Measurements from ENCODE around the gene ZBTB6.
"Not testable (repeated sequence)": the region's sequence is repeated elsewhere in the genome, so short reads cannot be mapped to it uniquely, and the experiment has no call there.

ZBTB6 gene

DNA sequence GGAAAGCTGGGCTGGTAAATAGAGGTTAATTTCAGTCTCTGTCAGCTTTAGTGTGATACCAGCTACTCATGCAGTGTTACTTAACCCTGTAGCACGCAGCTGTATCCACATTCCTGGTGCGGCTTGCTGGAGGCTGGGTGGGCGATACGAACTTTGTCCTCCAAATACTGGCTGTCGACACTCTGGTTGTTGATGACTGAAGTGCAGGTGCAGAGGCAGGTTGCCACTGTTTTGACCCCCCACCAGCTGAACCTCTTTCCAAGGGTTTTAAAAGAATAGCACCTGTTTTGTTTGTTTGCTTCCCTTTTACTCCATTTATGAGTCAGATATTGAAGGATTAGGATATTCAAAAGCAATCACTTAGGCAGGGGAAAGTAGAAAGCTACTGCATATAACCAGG lies 23.3 kb upstream of the ZBTB6 start:
- TF ChIP-seq FOXP2 (optimal IDR thresholded peaks at IDR 0.05; ENCODE audit: control extremely low read depth, extremely low read length, insufficient read depth) (no peak), EZH2 (IDR thresholded peaks at IDR 0.05) (no peak), POLR2AphosphoS5 (IDR thresholded peaks at IDR 0.05; ENCODE audit: borderline replicate concordance, low read depth, low read length) (no peak)
- no peak overlapping the region for H3K4me3 ChIP-seq
- no peaks in the 10 kb centered on the region for H3K9me3 ChIP-seq (ENCODE audit: low read depth, low read length)
- no peak for DNase-seq (ENCODE audit: low read depth, low spot score)
- H3K36me3 ChIP-seq (ENCODE audit: insufficient read depth, low read length), result peaks cover 40% of the 10 kb centered on the region
- no peak overlapping the region for H3K27ac ChIP-seq
- H3K9ac ChIP-seq (ENCODE audit: insufficient read length), result no peak overlapping the region

DNA sequence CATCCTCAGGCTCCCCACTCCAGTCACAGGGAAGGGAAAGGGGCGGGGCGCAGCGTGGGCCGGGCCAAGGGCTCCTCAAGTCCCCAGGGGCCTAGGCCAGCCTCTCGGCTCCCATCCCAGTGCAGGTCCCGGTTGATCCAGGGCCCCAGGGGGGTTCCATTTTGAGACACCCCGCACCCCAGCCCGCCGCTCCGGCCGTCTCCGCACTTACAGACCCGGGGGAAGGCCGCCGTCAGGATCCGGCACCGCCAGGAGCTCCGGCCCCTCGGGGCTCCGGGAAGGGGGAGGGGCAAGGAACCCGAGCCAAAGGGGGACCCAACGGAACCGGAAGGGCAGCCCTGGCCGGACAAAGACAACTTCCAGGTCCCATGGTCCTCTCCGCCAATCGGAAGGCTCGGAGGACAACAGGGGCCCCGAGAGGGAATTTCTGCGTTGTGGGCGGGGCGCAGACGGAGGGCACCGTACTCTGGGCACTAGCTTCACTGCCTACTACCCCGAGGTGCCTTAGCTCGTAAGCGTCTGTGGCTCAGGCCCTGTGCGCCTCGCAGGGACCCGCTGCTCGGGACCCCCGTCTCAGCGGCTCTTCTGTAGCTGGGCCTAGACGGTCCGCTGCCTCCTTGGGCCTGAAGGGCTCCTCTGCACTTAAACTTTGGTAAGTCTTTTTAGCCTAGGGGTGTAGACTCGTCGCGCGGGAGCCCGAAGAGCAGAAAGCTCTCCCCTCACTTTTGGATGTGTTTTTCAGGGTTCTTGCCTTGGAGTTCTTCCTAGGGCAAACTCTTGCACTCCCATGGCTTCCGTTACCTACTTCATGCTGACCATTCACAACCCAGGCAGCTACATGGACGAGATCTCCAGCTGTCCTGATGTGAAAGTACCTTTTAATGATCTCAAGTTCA lies 18.4 kb upstream of the ZBTB6 start, which contains the start of gene ZBTB26:
Gene ZBTB26 (minus strand): TSS at position 287 of the 896 bp plus-strand sequence. CDS start 11,578 bp downstream, outside the sequence.
- Histone ChIP-seq H3K9me3 (ENCODE audit: low read depth, low read length) (no peaks in the 10 kb centered on the region), H3K27ac (peak within 1 kb of the TSS; percentile 83), H3K9ac (ENCODE audit: insufficient read length) (peak within 1 kb of the TSS; percentile 92), H3K4me3 (peak within 1 kb of the TSS; percentile 86), H3K36me3 (ENCODE audit: insufficient read depth, low read length) (peaks cover 10% of the 10 kb centered on the region)
- DNase-seq (ENCODE audit: low read depth, low spot score), result no peak
- peak; percentile 95 for TF ChIP-seq POLR2AphosphoS5 (IDR thresholded peaks at IDR 0.05; ENCODE audit: borderline replicate concordance, low read depth, low read length)
- no peak for TF ChIP-seq EZH2 (IDR thresholded peaks at IDR 0.05)

DNA sequence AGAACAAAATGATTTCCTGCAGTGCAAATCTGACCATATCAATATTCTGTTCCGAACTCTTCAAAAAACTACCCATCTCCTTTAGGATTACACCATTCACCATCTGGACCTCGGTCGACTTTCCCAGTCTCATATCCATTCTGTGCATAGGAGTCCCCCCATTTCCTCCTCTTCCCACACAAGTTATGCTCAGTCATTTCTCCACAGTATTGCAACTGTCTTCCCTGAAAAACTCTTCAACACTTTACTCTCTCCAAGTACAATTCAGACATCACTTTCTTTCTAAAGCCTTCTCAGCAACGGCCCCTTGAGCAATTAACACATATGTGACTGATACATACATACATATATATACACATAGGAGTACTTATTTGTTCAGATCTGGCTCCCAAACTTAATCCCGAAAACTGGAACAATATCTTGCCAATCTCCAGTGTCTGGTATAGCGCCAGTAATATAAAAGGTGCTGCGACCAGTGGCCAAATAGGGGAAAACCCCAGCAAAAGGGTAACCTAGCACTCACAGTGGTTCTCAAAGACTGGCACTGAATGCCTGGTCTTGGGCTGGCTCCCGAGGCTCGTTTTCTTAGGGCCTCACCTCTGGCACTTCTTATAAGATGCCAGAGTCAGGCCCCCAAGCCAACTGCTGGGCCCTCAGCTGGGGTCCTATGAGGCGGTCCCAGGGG lies 17.6 kb upstream of the ZBTB6 start:
- Histone ChIP-seq H3K36me3 (ENCODE audit: insufficient read depth, low read length) (peaks cover 4% of the 10 kb centered on the region; the same call in 1 of the 2 replicates), H3K4me3 (peak overlapping the region; percentile 86), H3K27ac (peak overlapping the region; percentile 83), H3K9me3 (ENCODE audit: low read depth, low read length) (no peaks in the 10 kb centered on the region), H3K9ac (ENCODE audit: insufficient read length) (peak overlapping the region; percentile 92)
- DNase-seq (ENCODE audit: low read depth, low spot score), result no peak
- TF ChIP-seq EZH2 (IDR thresholded peaks at IDR 0.05) (no peak), FOXP2 (optimal IDR thresholded peaks at IDR 0.05; ENCODE audit: control extremely low read depth, extremely low read length, insufficient read depth) (no peak), POLR2AphosphoS5 (IDR thresholded peaks at IDR 0.05; ENCODE audit: borderline replicate concordance, low read depth, low read length) (no peak)

GRCh38 chr9:122929796-122930354 lies 16.8 kb upstream of the ZBTB6 start:
- TF ChIP-seq FOXP2 (optimal IDR thresholded peaks at IDR 0.05; ENCODE audit: control extremely low read depth, extremely low read length, insufficient read depth) (no peak), POLR2AphosphoS5 (IDR thresholded peaks at IDR 0.05; ENCODE audit: borderline replicate concordance, low read depth, low read length) (no peak), EZH2 (IDR thresholded peaks at IDR 0.05) (no peak)
- no peaks in the 10 kb centered on the region for H3K9me3 ChIP-seq (ENCODE audit: low read depth, low read length)
- peak overlapping the region; percentile 86 for H3K4me3 ChIP-seq
- no peak for DNase-seq (ENCODE audit: low read depth, low spot score)
- peaks cover 4% of the 10 kb centered on the region; the same call in 1 of the 2 replicates for H3K36me3 ChIP-seq (ENCODE audit: insufficient read depth, low read length)
- no peak overlapping the region for H3K9ac ChIP-seq (ENCODE audit: insufficient read length)
- H3K27ac ChIP-seq, result no peak overlapping the region

- Histone ChIP-seq H3K9me3 (ENCODE audit: low read depth, low read length) (no peaks in the 10 kb centered on the region), H3K36me3 (ENCODE audit: insufficient read depth, low read length) (peaks cover 11% of the 10 kb centered on the region), H3K9ac (ENCODE audit: insufficient read length) (no peak overlapping the region), H3K4me3 (no peak overlapping the region), H3K27ac (no peak overlapping the region)
- DNase-seq (ENCODE audit: low read depth, low spot score), result no peak
- TF ChIP-seq POLR2AphosphoS5 (IDR thresholded peaks at IDR 0.05; ENCODE audit: borderline replicate concordance, low read depth, low read length), result no peak
- no peak for TF ChIP-seq FOXP2 (optimal IDR thresholded peaks at IDR 0.05; ENCODE audit: control extremely low read depth, extremely low read length, insufficient read depth)
- TF ChIP-seq EZH2 (IDR thresholded peaks at IDR 0.05), result no peak
Measured at GRCh38 chr9:122923947-122924346, 10.8 kb upstream of the ZBTB6 start.

DNA sequence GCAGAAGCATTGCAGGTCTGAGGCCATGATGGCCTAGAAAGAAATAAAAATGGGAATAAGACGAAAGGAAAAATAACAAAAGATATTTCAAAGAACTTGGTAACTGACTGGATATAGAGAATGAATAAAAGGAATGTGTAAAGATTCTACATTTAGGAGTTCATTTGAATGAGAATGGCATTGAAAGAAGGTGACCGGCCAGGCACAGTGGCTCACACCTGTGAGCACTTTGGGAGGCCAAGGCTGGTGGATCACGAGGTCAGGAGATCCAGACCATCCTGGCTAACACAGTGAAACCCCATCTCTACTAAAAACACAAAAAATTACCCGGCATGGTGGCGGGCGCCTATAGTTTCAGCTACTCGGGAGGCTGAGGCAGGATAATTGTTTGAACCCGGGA lies 9.6 kb upstream of the ZBTB6 start:
- TF ChIP-seq FOXP2 (optimal IDR thresholded peaks at IDR 0.05; ENCODE audit: control extremely low read depth, extremely low read length, insufficient read depth) (no peak), EZH2 (IDR thresholded peaks at IDR 0.05) (no peak), POLR2AphosphoS5 (IDR thresholded peaks at IDR 0.05; ENCODE audit: borderline replicate concordance, low read depth, low read length) (no peak)
- Histone ChIP-seq H3K27ac (no peak overlapping the region), H3K9ac (ENCODE audit: insufficient read length) (no peak overlapping the region), H3K36me3 (ENCODE audit: insufficient read depth, low read length) (peaks cover 10% of the 10 kb centered on the region), H3K9me3 (ENCODE audit: low read depth, low read length) (no peaks in the 10 kb centered on the region), H3K4me3 (no peak overlapping the region)
- no peak for DNase-seq (ENCODE audit: low read depth, low spot score)

DNA sequence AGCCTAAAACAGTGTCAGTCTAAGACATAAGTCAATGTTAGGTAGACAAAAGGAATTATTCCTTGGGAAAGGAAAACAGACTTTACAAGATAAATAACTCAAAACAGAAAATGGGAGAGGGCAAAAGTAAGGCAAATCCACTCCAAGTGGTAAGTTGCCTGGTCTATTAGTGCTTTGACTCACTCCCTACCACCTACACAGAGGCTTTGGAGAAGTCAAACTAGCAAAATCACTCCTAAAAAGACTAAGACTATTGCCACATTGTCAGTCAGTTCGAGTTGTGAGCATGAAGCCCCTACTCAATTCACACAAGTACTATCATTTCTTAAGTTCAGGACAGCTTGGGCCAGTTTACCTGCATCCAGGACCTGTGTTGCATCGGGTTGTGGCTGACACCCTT lies 5.2 kb upstream of the ZBTB6 start:
- no peak for DNase-seq (ENCODE audit: low read depth, low spot score)
- Histone ChIP-seq H3K4me3 (no peak overlapping the region), H3K9me3 (ENCODE audit: low read depth, low read length) (no peaks in the 10 kb centered on the region), H3K27ac (no peak overlapping the region), H3K9ac (ENCODE audit: insufficient read length) (no peak overlapping the region), H3K36me3 (ENCODE audit: insufficient read depth, low read length) (peaks cover 10% of the 10 kb centered on the region)
- TF ChIP-seq EZH2 (IDR thresholded peaks at IDR 0.05) (no peak), FOXP2 (optimal IDR thresholded peaks at IDR 0.05; ENCODE audit: control extremely low read depth, extremely low read length, insufficient read depth) (no peak)

- peaks cover 19% of the 10 kb centered on the region for H3K36me3 ChIP-seq (ENCODE audit: insufficient read depth, low read length)
- no peaks in the 10 kb centered on the region for H3K9me3 ChIP-seq (ENCODE audit: low read depth, low read length)
- peak overlapping the region; percentile 96 for H3K9ac ChIP-seq (ENCODE audit: insufficient read length)
- no peak for DNase-seq (ENCODE audit: low read depth, low spot score)
- peak overlapping the region; percentile 75 for H3K27ac ChIP-seq
- TF ChIP-seq FOXP2 (optimal IDR thresholded peaks at IDR 0.05; ENCODE audit: control extremely low read depth, extremely low read length, insufficient read depth) (no peak), EZH2 (IDR thresholded peaks at IDR 0.05) (no peak), POLR2AphosphoS5 (IDR thresholded peaks at IDR 0.05; ENCODE audit: borderline replicate concordance, low read depth, low read length) (no peak)
- H3K4me3 ChIP-seq, result peak overlapping the region; percentile 99
Measured at GRCh38 chr9:122912671-122912963, 506 bp downstream of the ZBTB6 start.

DNA sequence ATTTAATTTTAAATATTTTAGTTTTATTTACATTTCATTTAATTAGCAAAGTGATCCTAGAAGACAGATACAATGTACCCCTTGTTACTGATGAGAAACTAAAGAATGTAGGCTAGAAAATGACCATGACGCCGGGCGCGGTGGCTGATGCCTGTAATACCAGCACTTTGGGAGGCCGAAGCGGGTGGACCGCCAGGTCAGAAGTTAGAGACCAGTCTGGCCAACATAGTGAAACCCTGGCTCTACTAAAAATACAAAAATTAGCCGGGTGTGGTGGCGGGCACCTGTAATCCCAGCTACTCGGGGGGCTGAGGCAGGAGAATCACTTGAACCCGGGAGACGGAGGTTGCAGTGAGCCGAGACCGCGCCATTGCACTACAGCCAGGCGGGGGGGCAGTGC lies 7.0 kb downstream of the ZBTB6 start:
- not testable (repeated sequence) for DNase-seq (ENCODE audit: low read depth, low spot score); H3K4me3 ChIP-seq; H3K9ac ChIP-seq (ENCODE audit: insufficient read length); H3K9me3 ChIP-seq (ENCODE audit: low read depth, low read length); H3K27ac ChIP-seq
- H3K36me3 ChIP-seq (ENCODE audit: insufficient read depth, low read length), result peaks cover 19% of the 10 kb centered on the region

All from SK-N-MC (cell line).